Measurements from ENCODE around the gene PIP4K2C. TPM values are rescaled to one million over a fixed set of nuclear protein-coding genes. Genes with fewer than 3 reads are reported as not detected.

The PIP4K2C gene
- total and polyA plus RNA-seq, 2 experiments from 2014 or later = 10.8 to 30.6 TPM

- H3K27me3 Mint-ChIP-seq (ENCODE audit: insufficient read depth, low read depth, poor library complexity) = peaks cover 17% of the 10 kb centered on the region
- Histone ChIP-seq H3K27ac (ENCODE audit: low read depth) (peak overlapping the region; percentile 81; the same call in 1 of the 2 replicates), H4K20me1 (replicated peaks; ENCODE audit: insufficient read depth) (peaks cover 4% of the 10 kb centered on the region), H3K36me3 (ENCODE audit: insufficient read depth) (0 out of 2 replicates have a peak, but pooled peaks cover 4% of the 10 kb centered on the region), H3K79me2 (replicated peaks; ENCODE audit: insufficient read depth) (peaks cover 22% of the 10 kb centered on the region), H3K4me2 (peak overlapping the region; percentile 97), H3K4me3 (peak overlapping the region; percentile 98), H2AFZ (peak overlapping the region; percentile 64), H3K9me2 (ENCODE audit: insufficient read depth) (no peaks in the 10 kb centered on the region), H3K4me1 (ENCODE audit: insufficient read depth) (peaks cover 13% of the 10 kb centered on the region), H3K27me3 (ENCODE audit: insufficient read depth) (0 out of 2 replicates have a peak, but pooled peaks cover 8% of the 10 kb centered on the region), H3F3A (replicated peaks; ENCODE audit: low read depth) (peaks cover 11% of the 10 kb centered on the region)
- peaks cover 14% of the 10 kb centered on the region for H3K4me1 Mint-ChIP-seq
- DNase-seq (ENCODE audit: low spot score) = peak; percentile 26
- H3K4me3 Mint-ChIP-seq = peak overlapping the region; percentile 92
- ATAC-seq = peak; percentile 14
- TF ChIP-seq ZNF331 (CRISPR knock-in tag; IDR thresholded peaks at IDR 0.05; ENCODE audit: low read depth) (no peak), JUNB (IDR thresholded peaks at IDR 0.05; ENCODE audit: unreplicated experiment) (no peak), CREB1 (CRISPR knock-in tag; IDR thresholded peaks at IDR 0.05; ENCODE audit: low read depth) (no peak), STAT1 (IDR thresholded peaks at IDR 0.05; ENCODE audit: unreplicated experiment) (no peak), NANOG (IDR thresholded peaks at IDR 0.05; ENCODE audit: borderline replicate concordance) (no peak), ETS1 (IDR thresholded peaks at IDR 0.05) (no peak), CTCF (conservative IDR thresholded peaks at IDR 0.05; ENCODE audit: low read depth in 2 of 2) (no peak), REST (IDR thresholded peaks at IDR 0.05; ENCODE audit: unreplicated experiment) (no peak), ZNF114 (CRISPR knock-in tag; IDR thresholded peaks at IDR 0.05) (no peak), POLR2AphosphoS5 (IDR thresholded peaks at IDR 0.05; ENCODE audit: low read depth) (no peak), ZNF462 (CRISPR knock-in tag; IDR thresholded peaks at IDR 0.05) (no peak), EZH2phosphoT487 (IDR thresholded peaks at IDR 0.05; ENCODE audit: unreplicated experiment) (no peak), EZH2 (IDR thresholded peaks at IDR 0.05; ENCODE audit: low read depth, unreplicated experiment) (no peak)
- no peaks in the 10 kb centered on the region for H3K9me3 Mint-ChIP-seq
- peaks cover 5% of the 10 kb centered on the region for H3K36me3 Mint-ChIP-seq (ENCODE audit: low read depth)
- peak overlapping the region; percentile 54; the same call in 1 of the 2 replicates for H3K27ac Mint-ChIP-seq
These were observed 521 bp upstream of the PIP4K2C start for GRCh38 chr12:57590479-57590863.
